ENCODE results near the gene RGL3.

Gene RGL3

GRCh38 chr19:11452620-11453310, 33.7 kb upstream of the RGL3 start:
- no peak; the same call in 1 of the 2 replicates for TF ChIP-seq CTCF (conservative IDR thresholded peaks at IDR 0.05)
- no peak for TF ChIP-seq ZFX (IDR thresholded peaks at IDR 0.05)
- H3K27ac ChIP-seq: no peak overlapping the region

GRCh38 chr19:11451871-11452619, 32.9 kb upstream of the RGL3 start:
- H3K27ac ChIP-seq: no peak overlapping the region
- no peak for TF ChIP-seq CTCF (conservative IDR thresholded peaks at IDR 0.05)
- TF ChIP-seq ZFX (IDR thresholded peaks at IDR 0.05): no peak

GRCh38 chr19:11451327-11451870, 32.3 kb upstream of the RGL3 start:
- no peak overlapping the region for H3K27ac ChIP-seq
- TF ChIP-seq ZFX (IDR thresholded peaks at IDR 0.05) (no peak), CTCF (conservative IDR thresholded peaks at IDR 0.05) (no peak)

- no peak overlapping the region for H3K27ac ChIP-seq
- TF ChIP-seq ZFX (IDR thresholded peaks at IDR 0.05) (no peak), CTCF (conservative IDR thresholded peaks at IDR 0.05) (no peak)
Measured at GRCh38 chr19:11450570-11451326, 31.6 kb upstream of the RGL3 start.

- no peak overlapping the region for H3K27ac ChIP-seq
- TF ChIP-seq CTCF (conservative IDR thresholded peaks at IDR 0.05) (no peak), ZFX (IDR thresholded peaks at IDR 0.05) (no peak)
Measured at GRCh38 chr19:11448923-11449554, 29.9 kb upstream of the RGL3 start.

GRCh38 chr19:11448410-11448809, 29.3 kb upstream of the RGL3 start:
- TF ChIP-seq CTCF (conservative IDR thresholded peaks at IDR 0.05): no peak
- TF ChIP-seq ZFX (IDR thresholded peaks at IDR 0.05): no peak

More at GRCh38 chr19:11448410-11448809, 29.3 kb upstream of the RGL3 start:
- no peak overlapping the region for H3K27ac ChIP-seq

All from C4-2B (cell line).